ENCODE results near the gene AQP7. TPM values are rescaled to one million over a fixed set of nuclear protein-coding genes. Genes with fewer than 3 reads are reported as not detected.
"Not testable (repeated sequence)": the region's sequence is repeated elsewhere in the genome, so short reads cannot be mapped to it uniquely, and the experiment has no call there.

The AQP7 gene
- total RNA-seq, 2 experiments from 2014 or later: 0.23 to 0.35 TPM

GRCh38 chr9:33429256-33429985 is 27.1 kb upstream of the AQP7 start:
- Mint-ChIP-seq H3K27ac (no peak overlapping the region), H3K4me1 (peaks cover 7% of the 10 kb centered on the region), H3K4me3 (no peak overlapping the region), H3K9me3 (no peaks in the 10 kb centered on the region), H3K27me3 (peaks cover 3% of the 10 kb centered on the region), H3K36me3 (ENCODE audit: low read depth) (no peaks in the 10 kb centered on the region)
- DNase-seq: no peak
- ChIA-PET CTCF (interaction anchor here (0.8 to 7.2 kb wide), 3 partner anchors 12 to 37 kb away, joined by 3 to 38 read pairs (median 3); no protein-coding TSS in a partner anchor), POLR2A (no interaction called here)

- Mint-ChIP-seq H3K27ac (no peak overlapping the region), H3K4me1 (no peaks in the 10 kb centered on the region), H3K9me3 (no peaks in the 10 kb centered on the region), H3K4me3 (no peak overlapping the region), H3K36me3 (ENCODE audit: low read depth) (no peaks in the 10 kb centered on the region), H3K27me3 (peaks cover 3% of the 10 kb centered on the region)
- POLR2A ChIA-PET: no interaction called here
- CTCF ChIA-PET: no interaction called here
- DNase-seq: no peak
Observed at GRCh38 chr9:33426843-33427293, 24.5 kb upstream of the AQP7 start.

- no peaks in the 10 kb centered on the region for H3K9me3 Mint-ChIP-seq
- no peaks in the 10 kb centered on the region for H3K36me3 Mint-ChIP-seq (ENCODE audit: low read depth)
- ChIA-PET POLR2A (no interaction called here), CTCF (interaction anchor here (0.6 kb wide), 1 partner anchor 613 kb away, joined by 7 read pairs; no protein-coding TSS in a partner anchor)
- no peak overlapping the region for H3K27ac Mint-ChIP-seq
- H3K4me1 Mint-ChIP-seq: peaks cover 7% of the 10 kb centered on the region
- no peak for DNase-seq
- H3K4me3 Mint-ChIP-seq: no peak overlapping the region
- peaks cover 7% of the 10 kb centered on the region for H3K27me3 Mint-ChIP-seq
Observed at GRCh38 chr9:33425128-33425533, 22.8 kb upstream of the AQP7 start.

- H3K27me3 Mint-ChIP-seq; POLR2A ChIA-PET; CTCF ChIA-PET; DNase-seq; H3K4me3 Mint-ChIP-seq; H3K27ac Mint-ChIP-seq; H3K36me3 Mint-ChIP-seq (ENCODE audit: low read depth); H3K9me3 Mint-ChIP-seq: not testable (repeated sequence)
- peaks cover 10% of the 10 kb centered on the region for H3K4me1 Mint-ChIP-seq
Observed at GRCh38 chr9:33424492-33424891, 22.1 kb upstream of the AQP7 start.

GRCh38 chr9:33424043-33424442 is 21.7 kb upstream of the AQP7 start:
- POLR2A ChIA-PET; H3K27me3 Mint-ChIP-seq; H3K27ac Mint-ChIP-seq; DNase-seq; H3K4me3 Mint-ChIP-seq; H3K9me3 Mint-ChIP-seq; H3K36me3 Mint-ChIP-seq (ENCODE audit: low read depth); CTCF ChIA-PET: not testable (repeated sequence)
- H3K4me1 Mint-ChIP-seq: peaks cover 10% of the 10 kb centered on the region

- POLR2A ChIA-PET: no interaction called here
- H3K9me3 Mint-ChIP-seq: no peaks in the 10 kb centered on the region
Observed at GRCh38 chr9:33419708-33420303, 17.4 kb upstream of the AQP7 start.

GRCh38 chr9:33418090-33418489 is 15.7 kb upstream of the AQP7 start:
- no peaks in the 10 kb centered on the region for H3K36me3 Mint-ChIP-seq (ENCODE audit: low read depth)
- DNase-seq: no peak
- ChIA-PET POLR2A (no interaction called here), CTCF (interaction anchor here (1.0 to 11.3 kb wide), 4 partner anchors 15 to 55 kb away, joined by 3 to 132 read pairs (median 31); partner anchors contain the start of genes AQP3 and NOL6)
- H3K27me3 Mint-ChIP-seq: peaks cover 5% of the 10 kb centered on the region
- no peaks in the 10 kb centered on the region for H3K9me3 Mint-ChIP-seq
- no peak overlapping the region for H3K4me3 Mint-ChIP-seq
- H3K4me1 Mint-ChIP-seq: peaks cover 62% of the 10 kb centered on the region
- peak overlapping the region; percentile 99 for H3K27ac Mint-ChIP-seq

More at GRCh38 chr9:33419708-33420303, 17.4 kb upstream of the AQP7 start:
- DNase-seq: no peak
- H3K4me1 Mint-ChIP-seq: peaks cover 50% of the 10 kb centered on the region
- CTCF ChIA-PET: interaction anchor here (0.5 to 11.3 kb wide), 5 partner anchors 13 to 899 kb away, joined by 3 to 132 read pairs (median 5); partner anchors contain the start of gene AQP3
- no peaks in the 10 kb centered on the region for H3K36me3 Mint-ChIP-seq (ENCODE audit: low read depth)
- H3K4me3 Mint-ChIP-seq: no peak overlapping the region
- peak overlapping the region; percentile 14 for H3K27ac Mint-ChIP-seq
- peaks cover 5% of the 10 kb centered on the region for H3K27me3 Mint-ChIP-seq

- ChIA-PET POLR2A (no interaction called here), CTCF (interaction anchor here (0.9 to 11.3 kb wide), 9 partner anchors 10 to 130 kb away, joined by 3 to 132 read pairs (median 19); partner anchors contain the start of genes AQP3 and AQP7)
- Mint-ChIP-seq H3K27ac (peak overlapping the region; percentile 99), H3K9me3 (no peaks in the 10 kb centered on the region), H3K36me3 (ENCODE audit: low read depth) (no peaks in the 10 kb centered on the region), H3K4me3 (peak overlapping the region; percentile 7), H3K4me1 (peaks cover 62% of the 10 kb centered on the region), H3K27me3 (peaks cover 5% of the 10 kb centered on the region)
- peak; percentile 48 for DNase-seq
Observed at GRCh38 chr9:33416996-33417395, 14.6 kb upstream of the AQP7 start.

GRCh38 chr9:33415501-33416038 is 13.2 kb upstream of the AQP7 start:
- Mint-ChIP-seq H3K27ac (peak overlapping the region; percentile 99), H3K9me3 (no peaks in the 10 kb centered on the region), H3K36me3 (ENCODE audit: low read depth) (no peaks in the 10 kb centered on the region), H3K4me3 (peak overlapping the region; percentile 59), H3K4me1 (peaks cover 61% of the 10 kb centered on the region), H3K27me3 (peaks cover 5% of the 10 kb centered on the region)
- CTCF ChIA-PET: interaction anchor here (0.6 to 11.3 kb wide), 28 partner anchors 8 to 863 kb away, joined by 3 to 132 read pairs (median 4); partner anchors contain the start of genes AQP3, AQP7 and NOL6
- peak; percentile 98 for DNase-seq
- POLR2A ChIA-PET: interaction anchor here (1.3 kb wide), 1 partner anchor 31 kb away, joined by 9 read pairs; the partner anchor contains the start of gene AQP3

GRCh38 chr9:33414889-33415500 is 12.6 kb upstream of the AQP7 start:
- DNase-seq: no peak
- ChIA-PET CTCF (interaction anchor here (0.6 to 11.3 kb wide), 24 partner anchors 11 to 862 kb away, joined by 3 to 132 read pairs (median 4); partner anchors contain the start of genes AQP3, AQP7 and NOL6), POLR2A (no interaction called here)
- H3K4me1 Mint-ChIP-seq: peaks cover 56% of the 10 kb centered on the region
- peak overlapping the region; percentile 99 for H3K27ac Mint-ChIP-seq
- peak overlapping the region; percentile 59 for H3K4me3 Mint-ChIP-seq
- H3K36me3 Mint-ChIP-seq (ENCODE audit: low read depth): no peaks in the 10 kb centered on the region
- no peaks in the 10 kb centered on the region for H3K9me3 Mint-ChIP-seq
- no peaks in the 10 kb centered on the region for H3K27me3 Mint-ChIP-seq

- Mint-ChIP-seq H3K4me3 (no peak overlapping the region), H3K36me3 (ENCODE audit: low read depth) (no peaks in the 10 kb centered on the region), H3K4me1 (peaks cover 54% of the 10 kb centered on the region), H3K9me3 (no peaks in the 10 kb centered on the region), H3K27ac (peak overlapping the region; percentile 99), H3K27me3 (no peaks in the 10 kb centered on the region)
- no peak for DNase-seq
- POLR2A ChIA-PET: no interaction called here
- CTCF ChIA-PET: interaction anchor here (1.2 to 11.3 kb wide), 7 partner anchors 10 to 50 kb away, joined by 3 to 132 read pairs (median 14); partner anchors contain the start of genes AQP3 and AQP7
Observed at GRCh38 chr9:33414268-33414667, 11.9 kb upstream of the AQP7 start.

GRCh38 chr9:33408087-33408486 is 5.7 kb upstream of the AQP7 start:
- CTCF ChIA-PET: interaction anchor here (1.2 to 1.7 kb wide), 2 partner anchors 8 to 118 kb away, joined by 3 to 5 read pairs; partner anchors contain the start of gene NFX1
- Mint-ChIP-seq H3K9me3 (no peaks in the 10 kb centered on the region), H3K4me3 (no peak overlapping the region), H3K27me3 (peaks cover 2% of the 10 kb centered on the region), H3K27ac (peak overlapping the region; percentile 41), H3K36me3 (ENCODE audit: low read depth) (no peaks in the 10 kb centered on the region), H3K4me1 (peaks cover 18% of the 10 kb centered on the region)
- POLR2A ChIA-PET: no interaction called here
- no peak for DNase-seq
